HG02938 (cell line): ENCODE measurements around the gene NUP188.
"Not testable (repeated sequence)": the region's sequence is repeated elsewhere in the genome, so short reads cannot be mapped to it uniquely, and the experiment has no call there.

Experiments
- ATAC-seq: cut with Tn5 transposase; IDR thresholded peaks from one replicate; pipeline ENCODE4 v1.9.1; 2021; ENCODE audit warnings: mild to moderate bottlenecking, moderate library complexity; ENCODE audit not compliant: unreplicated experiment

The NUP188 gene

DNA sequence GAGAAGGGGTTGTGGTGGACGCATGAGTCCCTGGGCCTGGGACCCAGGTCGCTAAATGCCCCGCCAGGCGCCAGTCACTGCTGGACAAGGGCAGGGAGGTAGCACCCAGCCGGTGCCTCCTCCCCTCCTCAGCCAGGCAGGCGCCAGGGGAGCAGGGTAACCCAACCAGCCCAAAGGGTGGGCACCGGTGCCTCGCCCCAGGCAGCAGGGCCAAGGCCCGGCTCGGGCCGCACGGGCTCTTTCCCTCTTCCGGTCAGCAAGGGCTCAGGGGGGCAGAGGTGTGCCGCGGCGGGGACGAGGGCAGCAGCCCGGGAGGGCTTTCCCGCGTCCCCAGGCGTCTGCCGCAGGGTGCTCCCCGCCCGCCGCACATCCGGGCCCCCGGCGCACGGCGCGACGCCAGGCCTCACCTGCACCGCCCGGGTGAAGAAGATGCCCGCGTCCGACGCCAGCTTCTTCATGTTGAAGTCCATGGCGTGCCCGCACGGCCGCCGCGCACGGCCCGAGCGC lies 80.2 kb downstream of the NUP188 start:
- peak; percentile 45 for ATAC-seq

DNA sequence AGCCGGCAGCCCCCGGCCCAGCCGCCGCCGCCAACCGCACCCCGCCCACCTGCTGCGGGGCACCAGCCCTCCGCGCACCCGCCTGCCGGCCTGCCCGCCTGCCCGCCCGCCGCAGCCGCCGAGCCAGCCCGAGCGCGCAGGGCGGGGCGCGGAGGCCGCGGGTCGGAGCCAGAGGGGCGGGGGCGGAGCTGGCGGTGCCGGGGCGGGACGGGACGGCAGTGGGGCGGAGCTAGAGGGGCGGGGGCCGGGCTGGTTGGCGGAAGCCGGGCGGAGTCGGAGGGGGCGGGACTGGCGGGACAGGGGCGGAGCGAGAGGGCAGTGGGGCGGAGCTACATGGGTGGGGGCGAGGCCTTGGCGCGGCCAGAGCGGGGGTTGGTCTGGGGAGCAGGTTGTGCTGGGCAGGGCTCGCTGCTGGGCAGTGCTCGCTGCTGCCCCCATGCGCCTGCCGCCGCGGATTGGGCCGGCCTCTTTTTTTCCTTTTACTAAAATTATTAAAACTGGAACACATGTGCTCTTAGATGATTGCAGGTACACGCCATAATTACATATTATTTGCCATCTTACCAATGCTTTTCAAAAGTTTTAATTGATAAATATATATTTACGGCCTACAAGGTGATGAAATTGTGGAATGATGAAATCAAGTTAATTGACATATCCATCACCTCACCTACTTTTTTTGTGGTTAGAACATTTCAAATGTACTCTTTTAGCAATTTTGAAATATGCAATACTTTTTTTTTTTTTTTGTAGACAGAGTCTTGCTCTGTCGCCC lies 80.9 kb downstream of the NUP188 start, which contains the start of gene SH3GLB2:
Gene SH3GLB2, minus strand, starts transcription at position 140 of the 775 bp plus-strand sequence. CDS start 177 bp downstream, outside the sequence.
- ATAC-seq, result peak; percentile 68

DNA sequence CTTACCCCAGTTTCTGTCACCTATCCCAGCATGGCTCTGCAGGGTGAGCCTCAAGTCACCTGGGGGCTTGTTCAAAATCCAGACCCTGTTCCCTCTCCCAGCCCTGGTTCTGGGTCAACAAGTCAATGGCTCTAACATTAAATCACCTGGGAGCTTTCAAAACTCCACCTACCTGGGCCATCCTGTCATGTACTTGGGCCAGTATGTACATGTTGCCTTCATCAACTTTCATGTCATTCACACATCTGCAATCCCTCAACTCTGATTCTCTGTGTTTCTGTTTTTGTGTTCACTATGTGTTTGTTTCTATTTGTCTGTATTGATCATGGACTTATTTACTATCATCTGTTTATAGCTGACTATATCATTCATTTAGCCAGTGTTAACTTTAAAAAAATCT lies 82.7 kb downstream of the NUP188 start:
- no peak for ATAC-seq

DNA sequence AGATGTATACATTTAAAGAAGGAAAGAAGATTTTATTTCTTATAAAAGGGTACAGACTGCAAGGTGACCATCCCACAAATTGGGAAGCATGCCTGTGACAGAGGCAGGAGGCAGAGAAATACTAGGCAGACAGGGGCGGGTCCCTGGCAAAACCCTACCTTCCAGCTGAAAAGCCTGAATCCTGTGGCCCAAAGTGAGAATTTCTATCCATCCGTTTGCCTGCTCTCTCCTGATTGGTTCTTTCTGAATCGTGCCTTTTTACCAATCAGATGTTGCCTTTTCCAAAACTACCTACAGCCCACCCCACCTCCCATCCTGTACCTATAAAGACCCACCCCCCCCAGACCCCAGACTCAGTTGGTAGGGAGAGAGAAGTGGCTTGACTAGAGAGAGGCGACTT lies 84.0 kb downstream of the NUP188 start:
- no peak for ATAC-seq

DNA sequence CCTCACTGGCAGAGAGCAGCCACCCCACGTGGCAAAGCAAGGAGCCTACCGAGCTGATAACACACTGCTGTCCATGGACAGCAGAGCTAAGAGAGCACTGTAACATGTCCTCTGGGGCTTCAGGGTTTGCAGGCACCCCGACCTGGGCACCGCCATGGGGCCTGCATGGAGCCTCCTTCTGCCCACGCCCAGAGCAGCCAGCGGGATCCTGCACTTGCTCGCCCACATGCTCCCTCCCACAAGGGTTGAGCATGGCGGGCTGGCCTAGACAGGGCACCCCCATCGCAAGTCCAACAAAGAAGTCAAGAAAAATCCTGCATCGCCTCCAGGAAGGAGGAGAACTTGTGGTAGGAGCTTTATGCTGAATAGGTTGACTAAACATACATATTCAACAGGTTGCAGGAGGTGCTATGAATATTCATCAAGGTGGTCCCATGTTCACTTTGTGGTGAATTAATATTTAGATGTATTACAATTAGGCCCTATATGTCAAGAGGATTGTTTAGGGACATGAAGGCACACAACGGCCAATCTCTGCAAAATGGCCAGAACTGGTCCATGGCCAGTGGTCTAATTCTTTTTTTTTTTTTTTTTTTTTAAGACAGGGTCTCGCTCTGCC lies 85.2 kb downstream of the NUP188 start:
- no peak for ATAC-seq

DNA sequence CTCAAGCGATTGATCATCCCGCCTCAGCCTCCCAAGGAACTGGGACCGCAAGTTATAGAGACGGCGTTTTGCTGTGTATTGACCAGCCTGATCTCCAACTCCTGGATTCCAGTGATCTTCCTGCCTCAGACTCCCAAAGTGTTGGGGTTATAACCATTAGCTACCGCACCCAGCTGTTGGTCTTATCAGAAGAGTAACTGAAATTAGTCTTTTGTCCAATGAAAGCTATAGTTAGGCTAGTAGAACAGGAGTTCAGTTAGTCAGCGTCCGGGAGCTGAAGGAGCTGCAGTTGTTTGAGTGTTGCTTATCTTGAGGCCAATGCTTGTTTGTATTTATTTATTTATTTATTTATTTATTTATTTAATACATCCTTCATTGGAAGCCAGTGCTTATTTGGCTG lies 85.7 kb downstream of the NUP188 start:
- ATAC-seq, result no peak

DNA sequence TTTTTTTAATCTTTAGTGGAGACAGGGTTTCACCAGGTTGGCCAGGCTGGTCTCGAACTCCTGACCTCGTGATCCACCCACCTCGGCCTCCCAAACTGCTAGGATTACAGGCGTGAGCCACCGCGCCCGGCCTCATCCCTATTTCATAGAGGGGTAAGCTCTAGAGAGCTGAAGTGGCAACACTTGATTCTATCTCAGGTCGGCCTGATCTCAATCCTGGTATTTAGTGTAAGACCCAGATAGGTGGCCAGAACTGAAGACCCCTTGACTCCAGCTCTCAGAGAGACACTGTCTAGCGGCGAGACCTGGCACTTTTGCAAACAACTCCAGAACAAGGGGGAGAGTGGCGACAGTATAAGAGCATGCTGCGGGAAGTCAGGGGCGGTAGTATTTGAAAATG lies 88.3 kb downstream of the NUP188 start:
- not testable (repeated sequence) for ATAC-seq

DNA sequence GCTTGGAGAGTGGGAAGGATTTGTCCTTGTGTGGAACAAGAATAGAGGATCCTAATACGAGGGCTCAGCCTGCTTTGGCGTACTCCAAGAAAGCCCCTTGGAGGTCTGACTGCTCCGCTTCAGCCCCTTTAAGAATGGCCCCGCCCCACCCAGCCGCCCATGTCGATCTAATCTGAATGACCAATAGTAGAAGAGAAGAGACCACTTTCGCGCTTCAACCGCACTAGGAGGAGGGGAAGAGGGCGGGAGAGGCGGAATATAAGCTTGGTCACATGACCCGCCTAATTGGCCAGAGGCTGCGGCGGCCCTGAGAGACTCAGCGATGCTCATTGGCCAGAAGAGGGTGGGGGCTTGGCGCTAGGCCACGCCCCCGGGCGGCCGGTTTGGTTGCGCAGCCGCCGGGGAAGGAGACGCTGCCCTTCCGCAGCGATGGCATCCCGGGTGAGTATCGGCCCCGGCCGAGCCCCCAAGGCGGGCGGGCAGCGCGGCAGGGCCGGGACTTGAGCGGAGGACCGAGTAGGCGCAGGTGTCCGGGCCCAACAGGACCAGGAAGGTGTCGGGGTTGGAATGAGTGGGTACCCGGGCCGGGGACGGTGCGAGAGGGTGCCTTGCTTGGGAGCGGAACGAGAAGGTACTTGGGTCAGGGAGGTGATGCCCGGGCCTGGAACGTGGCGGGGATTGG lies 88.9 kb downstream of the NUP188 start, which contains the start of gene MIGA2:
Gene MIGA2, plus strand, starts transcription at position 386 of the 682 bp plus-strand sequence. CDS start 3,969 bp downstream, outside the sequence.
- ATAC-seq, result peak; percentile 97

DNA sequence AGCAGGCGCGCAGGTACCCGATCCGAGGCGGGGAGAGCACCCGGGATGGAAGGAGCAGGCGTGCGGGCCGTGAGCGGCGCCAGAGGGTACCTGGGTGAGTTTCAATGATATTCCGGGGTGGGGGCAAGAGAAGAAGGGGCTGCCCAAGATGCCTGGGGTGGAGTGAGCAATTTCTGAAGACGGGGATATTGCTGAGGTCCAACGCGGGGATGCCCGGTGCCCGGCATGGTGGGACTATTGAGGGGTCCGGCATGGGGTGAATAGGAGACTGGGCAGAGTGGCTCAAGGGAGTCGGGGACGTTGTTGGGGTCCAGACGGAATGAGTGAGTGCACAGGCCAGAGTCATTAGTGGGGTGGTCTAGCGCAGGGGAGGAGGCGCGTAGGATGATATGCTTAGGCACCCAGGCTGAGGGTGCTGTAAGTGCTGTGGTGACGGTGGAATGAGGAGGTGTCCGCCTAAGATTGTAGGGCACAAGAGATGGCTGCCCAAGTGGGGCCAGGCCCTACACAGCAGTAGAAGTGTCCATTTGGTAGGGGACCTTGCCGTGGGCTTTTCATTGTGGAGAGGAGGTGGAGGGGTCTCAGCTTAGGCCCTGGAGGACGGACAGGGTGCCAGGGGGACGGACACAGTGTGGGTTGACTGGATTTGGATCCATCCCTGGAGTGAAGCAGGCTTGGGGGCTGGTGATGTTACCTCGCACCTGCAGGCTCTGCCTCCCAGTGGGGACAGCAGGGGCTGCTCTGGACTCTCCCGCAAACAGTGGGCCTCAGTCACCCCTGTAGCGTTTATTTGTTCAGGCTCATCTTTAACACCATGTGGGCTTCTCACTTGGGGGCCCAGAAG lies 89.6 kb downstream of the NUP188 start:
- ATAC-seq, result no peak

DNA sequence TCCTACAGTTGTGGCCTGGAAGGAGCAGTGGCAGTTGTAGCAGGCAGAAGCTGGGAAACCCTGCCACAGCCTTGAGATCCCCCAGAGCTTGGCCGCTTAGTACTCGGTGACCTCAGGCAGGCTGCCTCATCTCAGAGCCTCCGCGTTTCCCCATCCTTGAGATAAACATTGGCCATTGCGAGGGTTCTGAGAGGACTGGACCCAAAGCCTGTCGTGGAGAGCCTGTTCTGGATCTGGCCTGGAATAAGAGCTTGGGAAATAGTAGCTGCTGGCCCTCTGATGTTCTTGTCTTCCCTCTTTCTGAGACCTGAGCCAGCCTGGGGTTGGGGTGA lies 90.2 kb downstream of the NUP188 start:
- ATAC-seq, result no peak

DNA sequence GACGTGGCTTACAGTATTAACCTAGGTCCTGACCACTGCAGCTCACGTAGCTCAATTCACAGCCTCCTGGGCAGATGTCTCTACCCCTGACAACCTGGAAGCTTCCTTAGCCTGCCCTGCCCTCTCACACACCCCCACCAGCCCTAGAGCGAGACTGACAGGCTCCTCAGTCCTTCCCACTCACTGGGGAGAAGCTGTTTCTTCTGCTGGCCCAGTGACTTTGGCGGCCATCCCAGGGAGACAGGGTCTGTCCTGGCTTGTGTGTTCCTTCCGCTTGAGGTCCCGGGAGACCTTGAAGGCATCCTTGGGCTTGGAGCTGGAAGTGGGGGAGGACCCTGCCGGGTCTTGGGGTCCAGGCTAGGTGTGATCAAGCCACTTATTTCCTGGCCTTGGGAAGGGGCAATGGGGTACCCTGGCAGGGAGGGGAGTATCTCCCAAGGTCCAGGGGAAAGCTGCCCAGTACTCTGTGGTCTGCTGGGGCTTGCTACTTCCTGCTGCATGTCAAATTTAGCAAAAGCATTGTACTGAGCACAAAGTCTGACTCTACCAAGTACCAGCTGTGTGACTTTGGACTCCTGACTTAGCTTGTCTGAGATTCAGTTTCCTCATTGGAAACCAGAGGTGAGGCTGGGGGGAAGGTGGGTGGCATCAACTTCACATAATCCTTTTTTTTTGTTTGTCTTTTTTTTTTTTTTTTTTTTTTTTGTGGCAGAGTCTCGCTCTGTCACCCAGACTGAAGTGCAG lies 90.8 kb downstream of the NUP188 start:
- ATAC-seq, result no peak

DNA sequence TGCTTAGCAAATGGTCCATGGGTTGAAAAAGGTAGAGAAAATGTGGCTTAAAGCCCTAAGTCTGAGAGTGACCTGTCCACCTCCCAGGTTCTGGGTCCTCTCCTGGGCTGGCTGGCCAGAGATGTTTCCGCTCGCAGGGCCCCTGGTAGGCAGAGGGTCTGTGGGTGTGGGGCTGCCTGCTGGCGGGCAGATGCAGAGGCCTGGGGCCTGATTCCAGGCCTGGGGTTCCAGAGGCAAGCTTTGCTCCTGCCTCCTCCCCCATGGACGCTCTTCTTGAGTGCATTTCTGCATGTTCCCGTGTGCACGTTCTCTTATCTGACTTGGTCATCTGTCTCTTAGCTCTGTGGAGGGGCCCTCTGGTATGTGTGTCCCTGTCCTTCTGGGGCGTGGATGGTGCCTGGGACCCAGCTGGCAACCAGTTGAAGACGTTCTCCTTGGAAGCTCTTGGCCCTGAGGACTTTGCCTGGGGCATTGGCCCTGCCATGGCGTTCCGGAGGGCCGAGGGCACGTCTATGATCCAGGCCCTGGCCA lies 92.7 kb downstream of the NUP188 start:
- no peak for ATAC-seq

DNA sequence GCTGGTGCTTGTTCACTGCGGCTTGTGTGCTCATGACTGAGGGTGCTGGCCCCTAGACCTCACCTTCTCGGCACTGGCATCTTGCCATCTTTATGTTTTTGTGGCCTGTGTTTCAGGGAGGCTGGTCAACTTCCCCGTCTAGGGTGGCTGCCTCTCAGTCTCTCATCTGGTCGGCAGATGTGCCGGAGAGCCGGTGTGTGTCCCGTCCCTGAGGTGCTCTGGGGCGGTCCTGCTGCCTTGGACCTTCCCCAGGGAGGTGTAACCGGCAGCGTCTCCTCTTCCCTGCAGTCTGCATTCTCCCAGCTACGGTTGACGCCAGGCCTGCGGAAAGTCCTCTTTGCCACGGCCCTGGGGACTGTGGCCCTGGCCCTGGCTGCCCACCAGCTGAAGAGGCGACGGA lies 94.5 kb downstream of the NUP188 start:
- no peak for ATAC-seq

DNA sequence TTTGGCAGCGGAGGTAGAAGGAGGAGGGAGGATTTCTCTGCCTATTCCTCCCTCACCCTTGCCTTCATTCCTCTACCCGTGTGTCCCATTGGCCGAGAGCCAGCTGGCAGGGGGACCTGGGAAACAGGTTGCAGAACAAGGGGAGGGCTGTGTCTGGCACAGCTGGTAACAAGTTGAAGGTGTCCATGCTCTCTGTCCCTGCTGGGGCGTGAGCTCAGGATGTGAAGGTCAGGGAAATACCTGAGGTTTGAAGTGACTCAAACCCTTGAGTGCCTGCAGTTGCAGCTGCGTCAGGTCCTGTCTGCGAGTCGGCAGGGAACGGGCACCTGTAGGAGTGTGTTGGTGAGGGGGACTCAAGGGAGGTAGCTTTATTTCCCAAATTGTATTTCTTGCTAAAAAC lies 105.1 kb downstream of the NUP188 start:
- ATAC-seq, result no peak

DNA sequence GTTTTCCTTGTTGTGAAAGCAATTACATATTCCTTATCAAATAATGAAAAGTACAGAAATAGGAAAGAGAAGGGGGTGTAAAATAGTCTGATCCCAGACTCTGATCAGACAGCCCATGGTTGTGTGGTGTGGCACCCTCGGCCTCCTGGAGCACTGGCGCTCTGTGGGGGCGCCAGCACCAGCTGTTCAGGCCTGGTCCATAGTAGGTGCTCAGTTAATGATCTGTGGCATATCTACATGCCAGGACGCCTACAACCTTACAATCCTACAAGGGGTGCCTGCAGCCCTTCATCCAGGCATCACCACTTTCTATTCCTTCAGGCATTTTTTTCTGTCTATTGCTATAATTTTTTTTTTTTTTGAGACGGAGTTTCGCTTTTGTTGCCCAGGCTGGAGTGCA lies 105.5 kb downstream of the NUP188 start:
- no peak for ATAC-seq

DNA sequence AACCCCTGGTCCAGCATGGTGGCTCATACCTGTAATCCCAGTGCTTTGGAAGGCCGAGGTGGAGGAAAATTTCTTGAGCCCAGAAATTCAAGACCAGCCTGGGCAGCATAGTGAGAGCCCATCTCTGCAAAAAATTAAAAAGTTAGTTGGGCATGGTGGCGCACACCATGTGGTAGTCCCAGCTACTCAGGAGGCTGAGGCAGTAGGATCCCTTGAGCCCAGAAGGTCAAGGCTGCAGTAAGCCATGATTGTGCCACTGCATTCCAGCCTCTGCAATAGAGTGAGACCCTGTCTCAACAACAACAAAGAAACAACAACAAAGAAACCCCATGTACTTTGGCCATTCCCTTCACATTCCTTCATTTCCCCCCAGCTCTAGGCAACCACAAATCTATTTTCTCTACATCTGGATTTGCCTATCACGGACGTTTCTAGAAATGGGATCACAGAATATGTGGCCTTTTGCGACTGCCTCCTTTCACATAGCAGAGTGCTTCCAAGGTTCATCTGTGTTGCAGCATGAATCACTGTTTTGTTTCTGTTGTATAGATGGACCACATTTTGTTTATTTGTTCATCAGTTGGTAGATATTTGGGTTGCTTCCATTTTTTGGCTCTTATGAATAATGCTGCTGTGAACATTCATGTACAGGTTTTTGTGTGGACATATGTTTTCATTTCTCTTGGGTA lies 106.8 kb downstream of the NUP188 start:
- ATAC-seq, result no peak
